ENCODE results near the gene LGR5.

Gene LGR5

DNA sequence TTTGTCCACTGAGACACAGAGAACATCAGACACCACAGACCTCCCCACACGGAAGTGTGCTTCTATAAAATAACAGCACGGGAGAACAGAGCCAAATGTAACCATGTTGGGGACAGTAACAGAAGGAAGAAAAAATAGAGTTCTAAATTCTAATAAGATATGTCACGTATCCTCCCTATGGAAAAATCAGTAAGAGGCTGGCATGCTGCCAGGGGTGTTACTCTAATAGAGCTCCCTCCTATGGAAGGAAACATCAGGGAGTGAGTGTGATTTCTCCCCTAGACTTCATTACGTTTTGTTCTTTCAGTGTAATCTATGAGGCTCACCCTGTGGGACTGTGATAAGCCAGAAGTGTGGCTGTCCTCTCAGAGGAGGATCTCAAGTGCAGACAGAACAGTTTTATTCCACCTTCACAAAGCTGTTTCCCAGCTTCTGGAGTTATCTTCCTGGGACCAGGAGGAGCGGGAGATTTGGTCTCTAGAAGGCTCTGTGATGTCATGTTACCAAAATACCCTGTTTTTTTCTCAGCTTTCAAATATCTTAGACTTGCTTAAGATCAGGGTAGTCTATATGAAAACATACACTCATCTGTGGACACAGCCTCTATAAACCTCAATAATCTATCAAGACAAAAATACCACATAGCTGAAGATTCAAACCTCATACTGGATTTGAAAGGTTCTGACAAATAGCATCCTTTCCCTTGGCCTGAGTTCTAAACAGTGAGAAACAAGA, 154.8 kb downstream of the LGR5 start:
- Histone ChIP-seq H3K4me3 (ENCODE audit: low read depth in 1 of 2, low read length in 2 of 2) (no peak overlapping the region), H3K27ac (ENCODE audit: low read length) (no peak overlapping the region)
- TF ChIP-seq EZH2 (IDR thresholded peaks at IDR 0.05; ENCODE audit: borderline replicate concordance, low read depth, low read length, severe bottlenecking), result no peak
- TF ChIP-seq, protein P1, sequence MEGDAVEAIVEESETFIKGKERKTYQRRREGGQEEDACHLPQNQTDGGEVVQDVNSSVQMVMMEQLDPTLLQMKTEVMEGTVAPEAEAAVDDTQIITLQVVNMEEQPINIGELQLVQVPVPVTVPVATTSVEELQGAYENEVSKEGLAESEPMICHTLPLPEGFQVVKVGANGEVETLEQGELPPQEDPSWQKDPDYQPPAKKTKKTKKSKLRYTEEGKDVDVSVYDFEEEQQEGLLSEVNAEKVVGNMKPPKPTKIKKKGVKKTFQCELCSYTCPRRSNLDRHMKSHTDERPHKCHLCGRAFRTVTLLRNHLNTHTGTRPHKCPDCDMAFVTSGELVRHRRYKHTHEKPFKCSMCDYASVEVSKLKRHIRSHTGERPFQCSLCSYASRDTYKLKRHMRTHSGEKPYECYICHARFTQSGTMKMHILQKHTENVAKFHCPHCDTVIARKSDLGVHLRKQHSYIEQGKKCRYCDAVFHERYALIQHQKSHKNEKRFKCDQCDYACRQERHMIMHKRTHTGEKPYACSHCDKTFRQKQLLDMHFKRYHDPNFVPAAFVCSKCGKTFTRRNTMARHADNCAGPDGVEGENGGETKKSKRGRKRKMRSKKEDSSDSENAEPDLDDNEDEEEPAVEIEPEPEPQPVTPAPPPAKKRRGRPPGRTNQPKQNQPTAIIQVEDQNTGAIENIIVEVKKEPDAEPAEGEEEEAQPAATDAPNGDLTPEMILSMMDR (IDR thresholded peaks at IDR 0.05; ENCODE audit: borderline replicate concordance, extremely low read depth, low read length, poor library complexity, severe bottlenecking), result no peak

DNA sequence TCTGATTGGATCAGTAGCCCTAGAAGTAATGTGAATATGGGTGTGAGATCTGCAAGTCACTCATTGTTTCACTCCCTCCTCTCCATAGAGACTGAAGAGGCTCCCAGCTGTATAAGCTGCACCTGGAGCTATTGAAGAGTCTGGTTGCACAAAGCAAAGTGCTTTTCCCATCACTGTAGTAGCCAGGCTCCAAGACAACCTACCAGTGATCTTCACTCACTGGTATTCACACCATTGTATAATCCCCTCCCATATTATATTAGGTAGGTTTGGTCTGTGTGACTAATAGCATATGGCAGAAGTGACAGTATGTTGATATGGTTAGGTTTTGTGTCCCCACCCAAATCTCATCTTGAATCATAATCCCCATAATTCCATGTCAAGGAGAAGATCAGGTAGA, 159.6 kb downstream of the LGR5 start:
- H3K27ac ChIP-seq (ENCODE audit: low read length), result no peak overlapping the region
- H4K20me1 ChIP-seq (ENCODE audit: insufficient read depth, low read length), result no peaks in the 10 kb centered on the region
- no peaks in the 10 kb centered on the region for H3K4me1 ChIP-seq (ENCODE audit: insufficient read depth, low read length)
- no peak overlapping the region for H2AFZ ChIP-seq (ENCODE audit: low read depth, low read length)
- H3K79me2 ChIP-seq (ENCODE audit: insufficient read depth, low read length), result no peaks in the 10 kb centered on the region
- H3K27me3 ChIP-seq (ENCODE audit: insufficient read depth, low read length, poor library complexity), result no peaks in the 10 kb centered on the region
- no peak overlapping the region for H3K4me3 ChIP-seq (ENCODE audit: low read depth in 1 of 2, low read length in 2 of 2)
- no peak overlapping the region for H3K9ac ChIP-seq (ENCODE audit: low read depth, low read length)
- no peaks in the 10 kb centered on the region for H3K36me3 ChIP-seq (ENCODE audit: insufficient read depth, low read length)
- no peak for ATAC-seq (ENCODE audit: insufficient read depth, low read depth)
- no peak overlapping the region for H3K4me2 ChIP-seq (ENCODE audit: insufficient read depth, low read length)
- TF ChIP-seq, protein P1 (IDR thresholded peaks at IDR 0.05; ENCODE audit: borderline replicate concordance, extremely low read depth, low read length, poor library complexity, severe bottlenecking), result no peak
- TF ChIP-seq EZH2 (IDR thresholded peaks at IDR 0.05; ENCODE audit: borderline replicate concordance, low read depth, low read length, severe bottlenecking), result no peak
- DNase-seq, result no peak
- no peaks in the 10 kb centered on the region for H3K9me3 ChIP-seq (ENCODE audit: insufficient read depth, low read length, severe bottlenecking)

More for the DNA sequence above, 154.8 kb downstream of the LGR5 start:
- Histone ChIP-seq H3K4me1 (ENCODE audit: insufficient read depth, low read length) (no peaks in the 10 kb centered on the region), H3K79me2 (ENCODE audit: insufficient read depth, low read length) (no peaks in the 10 kb centered on the region), H3K27me3 (ENCODE audit: insufficient read depth, low read length, poor library complexity) (no peaks in the 10 kb centered on the region), H2AFZ (ENCODE audit: low read depth, low read length) (no peak overlapping the region), H3K9ac (ENCODE audit: low read depth, low read length) (no peak overlapping the region), H3K36me3 (ENCODE audit: insufficient read depth, low read length) (no peaks in the 10 kb centered on the region), H3K4me2 (ENCODE audit: insufficient read depth, low read length) (no peak overlapping the region), H3K9me3 (ENCODE audit: insufficient read depth, low read length, severe bottlenecking) (no peaks in the 10 kb centered on the region), H4K20me1 (ENCODE audit: insufficient read depth, low read length) (no peaks in the 10 kb centered on the region)
- no peak for ATAC-seq (ENCODE audit: insufficient read depth, low read depth)
- no peak for DNase-seq

DNA sequence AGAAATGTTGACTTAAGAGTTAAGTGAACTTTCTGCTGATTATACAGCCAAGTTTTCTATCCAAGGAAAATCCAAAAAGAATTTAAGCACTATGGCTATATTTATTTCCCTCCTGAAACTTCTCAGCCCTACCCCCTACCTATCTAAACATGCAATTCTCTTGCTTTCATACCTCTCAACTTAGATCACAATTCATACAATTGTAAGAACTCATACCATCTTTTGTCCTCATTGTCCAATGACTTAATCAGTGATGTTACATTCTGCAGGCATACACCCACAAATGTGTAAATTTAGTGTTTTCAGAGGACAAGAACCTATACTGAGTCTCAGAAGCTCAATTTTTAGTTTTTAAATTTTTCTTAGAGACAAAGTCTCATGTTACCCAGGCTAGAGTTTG, 161.9 kb downstream of the LGR5 start:
- no peak overlapping the region for H3K27ac ChIP-seq (ENCODE audit: low read length)
- no peak for ATAC-seq (ENCODE audit: insufficient read depth, low read depth)
- H4K20me1 ChIP-seq (ENCODE audit: insufficient read depth, low read length), result no peaks in the 10 kb centered on the region

More for the DNA sequence above, 161.9 kb downstream of the LGR5 start:
- H3K4me2 ChIP-seq (ENCODE audit: insufficient read depth, low read length), result no peak overlapping the region
- H2AFZ ChIP-seq (ENCODE audit: low read depth, low read length), result no peak overlapping the region
- no peak overlapping the region for H3K4me3 ChIP-seq (ENCODE audit: low read depth in 1 of 2, low read length in 2 of 2)
- no peak for DNase-seq
- H3K9ac ChIP-seq (ENCODE audit: low read depth, low read length), result no peak overlapping the region
- no peaks in the 10 kb centered on the region for H3K4me1 ChIP-seq (ENCODE audit: insufficient read depth, low read length)
- TF ChIP-seq, protein P1 (IDR thresholded peaks at IDR 0.05; ENCODE audit: borderline replicate concordance, extremely low read depth, low read length, poor library complexity, severe bottlenecking), result no peak
- no peak for TF ChIP-seq EZH2 (IDR thresholded peaks at IDR 0.05; ENCODE audit: borderline replicate concordance, low read depth, low read length, severe bottlenecking)
- no peaks in the 10 kb centered on the region for H3K79me2 ChIP-seq (ENCODE audit: insufficient read depth, low read length)
- H3K36me3 ChIP-seq (ENCODE audit: insufficient read depth, low read length), result no peaks in the 10 kb centered on the region; the same call in 1 of the 2 replicates
- no peaks in the 10 kb centered on the region for H3K27me3 ChIP-seq (ENCODE audit: insufficient read depth, low read length, poor library complexity)
- H3K9me3 ChIP-seq (ENCODE audit: insufficient read depth, low read length, severe bottlenecking), result no peaks in the 10 kb centered on the region

Data from DND-41 (cell line).